Gastrocnemius medialis (tissue), 4 donors: ENCODE results near the gene DHRS3. TPM values are rescaled to one million over a fixed set of nuclear protein-coding genes. Genes with fewer than 3 reads are reported as not detected.

ENCODE experiments used
- ATAC-seq, 2 donors: fragments of 150-250 bp; one replicate each; pipeline ENCODE4 v1.9.1; 2016
- DNase-seq, 2 donors: peaks; one replicate each; pipeline ENCODE4 v3.0.0-alpha.2; 2019
- H3K27ac ChIP-seq, 4 donors: fragments of 200-600 bp; sonication (generic); 1 replicate in 1 of 4; 2 replicates in 3 of 4; pipeline ENCODE4 v1.5.1; 2016 to 2018; ENCODE audit warnings: mild to moderate bottlenecking in 2 of 4, moderate library complexity in 1 of 4
- H3K27me3 ChIP-seq, 3 donors: fragments of 200-600 bp; sonication (generic) in 2 of 3; 1 replicate in 1 of 3; 2 replicates in 2 of 3; pipeline versions ENCODE4 v1.5.1 to v1.6.0; 2016 to 2019; ENCODE audit warnings: mild to moderate bottlenecking in 1 of 3, moderate library complexity in 1 of 3
- H3K36me3 ChIP-seq, 2 donors: fragments of 200-600 bp; sonication (generic) in 1 of 2; one replicate each; pipeline ENCODE4 v1.5.1; 2017 to 2018
- H3K4me1 ChIP-seq, 2 donors: fragments of 200-600 bp; sonication (generic) in 1 of 2; one replicate each; pipeline ENCODE4 v1.5.1; 2016 to 2017; ENCODE audit warnings: mild to moderate bottlenecking in 2 of 2
- H3K4me3 ChIP-seq, 4 donors: fragments of 200-600 bp; sonication (generic) in 3 of 4; 1 replicate in 1 of 4; 2 replicates in 3 of 4; pipeline ENCODE4 v1.5.1; 2016 to 2019; ENCODE audit warnings: mild to moderate bottlenecking in 2 of 4
- H3K9me3 ChIP-seq, 3 donors: fragments of 200-600 bp; sonication (generic) in 2 of 3; 1 replicate in 1 of 3; 2 replicates in 2 of 3; pipeline ENCODE4 v1.5.1; 2016 to 2019
- POLR2A ChIP-seq, 2 donors: fragments of 450-650 bp; IDR thresholded peaks; one replicate each; pipeline ENCODE4 v1.6.1; 2017; ENCODE audit warnings: antibody characterized with exemption in 2 of 2, mild to moderate bottlenecking in 2 of 2, moderate library complexity in 2 of 2
- in situ Hi-C, 4 donors: fragments of 200-750 bp; cut with MboI; loops; one replicate each; pipeline versions ENCODE4 v1.15.0 to v1.8.0; 2017; ENCODE audit warnings: low sequenced_read_pairs in 4 of 4
- intact Hi-C: fragments of 100-400 bp; cut with DNase I; formaldehyde crosslinking; loops from one replicate; pipeline ENCODE4 v1.15.1; 2023; ENCODE audit warnings: low total_unique reads
- total RNA-seq, 4 donors: library from RNA; depleted of rRNA; stranded (reverse); fragments of >200 nt; gene quantifications; one replicate each; pipeline versions ENCODE4 v1.1.0 to v1.2.3, GENCODE V29; 2016
- TF ChIP-seq, protein P1 (sequence below), 5 experiments: fragments of 450-650 bp in 3 of 5; fragments of 200-600 bp in 2 of 5; sonication (generic) in 2 of 5; IDR thresholded peaks in 4 of 5; conservative IDR thresholded peaks in 1 of 5; 1 replicate in 4 of 5; 2 replicates in 1 of 5; pipeline ENCODE4 v1.5.1; 2016 to 2019; ENCODE audit warnings: antibody characterized with exemption in 5 of 5, mild to moderate bottlenecking in 3 of 5, moderate library complexity in 3 of 5

DHRS3 gene
- total RNA-seq, 4 donors from 2014 or later, result 28.5 to 108 (median 67.0) TPM

DNA sequence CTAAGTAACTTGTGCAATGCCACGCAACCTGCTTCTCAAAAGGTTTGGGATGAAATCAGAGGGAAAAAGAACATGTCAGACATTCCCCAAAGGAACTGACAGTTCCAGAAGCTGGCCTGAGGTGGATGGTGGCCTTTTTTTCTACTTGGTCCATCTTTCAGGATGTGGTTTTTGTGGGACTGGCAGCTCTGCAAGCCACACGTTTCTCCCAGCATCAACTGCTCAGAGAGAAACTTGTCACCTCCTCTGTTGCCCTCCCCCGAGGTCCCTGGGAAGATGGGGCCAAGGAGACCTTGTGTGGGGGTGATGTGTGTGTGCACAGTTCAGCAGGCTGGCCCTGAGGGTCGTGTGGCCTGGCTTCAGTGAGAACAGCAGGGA lies 2.5 kb upstream of the DHRS3 start:
- ATAC-seq (no peak), DNase-seq (no peak)
- peak overlapping the region in 3 of 4 donors; percentile 91 to 97 (median 96) for H3K27ac ChIP-seq
- H3K36me3 ChIP-seq, result no peaks in the 10 kb centered on the region
- H3K9me3 ChIP-seq, result no peaks in the 10 kb centered on the region
- intact Hi-C loops (loop anchor here (5.0 kb wide), 1 partner anchor 343 kb away; no protein-coding TSS in a partner anchor), in situ Hi-C loops (loop anchor here (10.0 kb wide), 2 partner anchors 216 to 306 kb away; no protein-coding TSS in a partner anchor)
- TF ChIP-seq, protein P1, sequence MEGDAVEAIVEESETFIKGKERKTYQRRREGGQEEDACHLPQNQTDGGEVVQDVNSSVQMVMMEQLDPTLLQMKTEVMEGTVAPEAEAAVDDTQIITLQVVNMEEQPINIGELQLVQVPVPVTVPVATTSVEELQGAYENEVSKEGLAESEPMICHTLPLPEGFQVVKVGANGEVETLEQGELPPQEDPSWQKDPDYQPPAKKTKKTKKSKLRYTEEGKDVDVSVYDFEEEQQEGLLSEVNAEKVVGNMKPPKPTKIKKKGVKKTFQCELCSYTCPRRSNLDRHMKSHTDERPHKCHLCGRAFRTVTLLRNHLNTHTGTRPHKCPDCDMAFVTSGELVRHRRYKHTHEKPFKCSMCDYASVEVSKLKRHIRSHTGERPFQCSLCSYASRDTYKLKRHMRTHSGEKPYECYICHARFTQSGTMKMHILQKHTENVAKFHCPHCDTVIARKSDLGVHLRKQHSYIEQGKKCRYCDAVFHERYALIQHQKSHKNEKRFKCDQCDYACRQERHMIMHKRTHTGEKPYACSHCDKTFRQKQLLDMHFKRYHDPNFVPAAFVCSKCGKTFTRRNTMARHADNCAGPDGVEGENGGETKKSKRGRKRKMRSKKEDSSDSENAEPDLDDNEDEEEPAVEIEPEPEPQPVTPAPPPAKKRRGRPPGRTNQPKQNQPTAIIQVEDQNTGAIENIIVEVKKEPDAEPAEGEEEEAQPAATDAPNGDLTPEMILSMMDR (IDR thresholded peaks at IDR 0.05 in 4 of 5, conservative IDR thresholded peaks at IDR 0.05 in 1 of 5), result no peak
- no peak for TF ChIP-seq POLR2A (IDR thresholded peaks at IDR 0.05)
- H3K4me3 ChIP-seq, result no peak overlapping the region
- peaks cover 28 to 36% of the 10 kb centered on the region in 2 donors for H3K4me1 ChIP-seq
- no peaks in the 10 kb centered on the region for H3K27me3 ChIP-seq

DNA sequence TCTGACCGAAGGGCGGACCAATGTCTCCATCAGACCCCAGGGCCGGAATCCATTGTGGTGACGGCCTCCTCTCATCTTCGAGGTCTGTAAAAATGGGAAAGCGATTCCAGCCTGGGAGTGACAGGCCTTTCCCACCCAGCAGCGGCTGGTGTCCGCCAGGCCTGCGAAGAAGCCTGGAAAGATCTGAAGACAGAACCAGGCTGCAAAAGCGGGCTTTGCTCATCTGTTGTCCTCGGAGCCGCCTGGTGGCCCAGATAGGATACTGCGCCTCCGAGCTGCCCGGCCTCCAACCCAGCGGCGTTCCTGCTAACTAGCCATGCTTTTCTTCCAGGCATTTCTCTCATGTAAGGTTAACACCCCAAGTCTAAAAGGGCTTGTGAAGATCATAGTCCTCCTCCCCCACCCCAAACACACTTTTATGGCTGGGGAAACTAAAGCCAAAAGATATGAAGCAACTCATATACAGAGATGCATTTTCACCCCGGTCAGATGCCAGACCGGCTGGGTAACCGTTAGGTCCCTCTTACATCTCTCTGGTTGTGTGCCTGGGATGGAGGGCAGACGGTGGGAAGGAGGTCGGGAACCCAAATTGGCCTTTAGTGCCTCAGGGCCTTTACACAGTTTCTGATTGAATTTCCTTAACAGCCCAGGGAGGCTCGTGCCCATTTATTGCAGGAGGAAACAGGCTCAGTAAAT lies 1.9 kb upstream of the DHRS3 start:
- no peaks in the 10 kb centered on the region for H3K36me3 ChIP-seq
- no peak for TF ChIP-seq POLR2A (IDR thresholded peaks at IDR 0.05)
- TF ChIP-seq, protein P1 (IDR thresholded peaks at IDR 0.05 in 4 of 5, conservative IDR thresholded peaks at IDR 0.05 in 1 of 5), result peak; percentile 95 to 98 (median 97)
- H3K4me1 ChIP-seq, result peaks cover 33 to 42% of the 10 kb centered on the region in 2 donors
- intact Hi-C loops, result loop anchor here (1.0 to 5.0 kb wide), 9 partner anchors 19 to 388 kb away; partner anchors contain the start of gene VPS13D
- H3K27ac ChIP-seq, result peak overlapping the region; percentile 87 to 97 (median 94)
- ATAC-seq, result peak; percentile 27 to 28
- no peaks in the 10 kb centered on the region for H3K27me3 ChIP-seq
- H3K9me3 ChIP-seq, result no peaks in the 10 kb centered on the region
- in situ Hi-C loops, result loop anchor here (5.0 to 10.0 kb wide), 3 partner anchors 213 to 305 kb away; no protein-coding TSS in a partner anchor
- peak; percentile 82 to 86 for DNase-seq
- H3K4me3 ChIP-seq, result peak overlapping the region; percentile 72 to 90 (median 86)

DNA sequence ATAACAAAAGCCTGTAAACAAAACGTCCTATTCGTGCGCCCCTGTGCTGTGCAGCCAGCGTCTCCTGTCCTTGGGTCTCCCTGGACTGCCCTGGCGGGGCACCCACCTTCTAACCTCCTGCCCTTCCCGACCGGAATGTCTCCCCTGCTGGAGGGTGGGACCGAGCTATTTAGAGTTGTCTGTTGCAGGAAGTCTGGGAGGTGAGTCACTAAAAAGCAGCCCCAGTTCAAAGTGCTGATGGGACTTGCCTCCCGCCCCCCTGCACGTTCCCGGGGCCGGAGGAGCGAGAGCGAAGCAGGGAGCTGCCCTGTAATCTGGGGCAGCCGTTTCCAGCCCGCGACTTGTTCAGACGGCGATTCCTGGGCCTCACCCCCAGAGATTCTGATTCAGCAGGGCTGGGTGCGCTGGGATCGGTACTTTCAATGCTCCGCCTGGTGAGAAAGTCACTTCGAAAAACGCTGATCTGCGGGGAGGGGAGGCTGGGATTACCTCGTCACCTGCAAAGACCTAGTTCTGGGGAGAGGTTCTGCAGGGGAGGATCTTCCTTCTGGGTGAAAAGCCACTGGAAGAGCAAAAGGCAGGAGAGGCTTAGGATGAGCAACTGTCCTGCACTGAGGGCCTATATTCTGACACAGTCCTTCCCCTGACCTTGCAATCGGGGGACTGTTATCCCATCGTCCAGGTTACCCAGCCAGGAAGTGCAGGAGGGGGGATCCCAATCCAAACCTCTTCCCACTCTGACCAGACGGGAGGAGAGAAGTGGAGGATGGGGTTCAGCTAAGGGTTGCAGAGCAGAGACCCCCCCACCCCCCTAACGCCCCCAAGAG lies 1.2 kb upstream of the DHRS3 start:
- no peaks in the 10 kb centered on the region for H3K27me3 ChIP-seq
- peak overlapping the region; percentile 87 to 97 (median 94) for H3K27ac ChIP-seq
- H3K4me3 ChIP-seq, result peak overlapping the region; percentile 72 to 90 (median 86)
- ATAC-seq (peak; percentile 21 to 40), DNase-seq (peak; percentile 74 to 86)
- H3K36me3 ChIP-seq, result no peaks in the 10 kb centered on the region
- peak in 1 of 2 donors; percentile 56 for TF ChIP-seq POLR2A (IDR thresholded peaks at IDR 0.05)
- TF ChIP-seq, protein P1 (IDR thresholded peaks at IDR 0.05 in 4 of 5, conservative IDR thresholded peaks at IDR 0.05 in 1 of 5), result no peak
- peaks cover 41 to 48% of the 10 kb centered on the region in 2 donors for H3K4me1 ChIP-seq
- H3K9me3 ChIP-seq, result no peaks in the 10 kb centered on the region
- intact Hi-C loops, result loop anchor here (1.0 to 5.0 kb wide), 8 partner anchors 18 to 387 kb away; partner anchors contain the start of gene VPS13D
- in situ Hi-C loops, result loop anchor here in 2 of 4 donors (5.0 kb wide), 1 partner anchor 212 kb away; no protein-coding TSS in a partner anchor

DNA sequence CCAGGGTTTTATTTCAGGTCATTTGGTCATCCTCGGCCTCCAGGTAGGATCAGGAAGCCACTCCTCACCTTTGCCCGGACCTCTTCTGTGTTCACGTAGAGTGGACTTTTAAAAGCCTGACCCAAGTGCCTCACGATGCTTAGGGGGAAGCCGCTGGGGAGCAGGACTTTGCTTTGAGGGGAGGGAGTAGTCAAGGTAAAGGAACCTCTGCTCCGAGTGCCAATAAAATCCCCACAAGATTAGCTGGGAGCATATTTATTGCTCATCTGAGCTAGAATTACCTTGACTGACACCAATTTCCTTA lies 603 bp upstream of the DHRS3 start:
- no peaks in the 10 kb centered on the region for H3K36me3 ChIP-seq
- DNase-seq (no peak), ATAC-seq (peak in 1 of 2 donors; percentile 0)
- H3K4me3 ChIP-seq, result peak overlapping the region; percentile 72 to 90 (median 86)
- no peaks in the 10 kb centered on the region for H3K9me3 ChIP-seq
- H3K27me3 ChIP-seq, result no peaks in the 10 kb centered on the region
- peaks cover 46 to 53% of the 10 kb centered on the region in 2 donors for H3K4me1 ChIP-seq
- in situ Hi-C loops, result loop anchor here in 2 of 4 donors (5.0 kb wide), 1 partner anchor 211 kb away; no protein-coding TSS in a partner anchor
- intact Hi-C loops, result loop anchor here (2.0 to 5.0 kb wide), 4 partner anchors 40 to 386 kb away; partner anchors contain the start of gene VPS13D
- TF ChIP-seq, protein P1 (IDR thresholded peaks at IDR 0.05 in 4 of 5, conservative IDR thresholded peaks at IDR 0.05 in 1 of 5), result no peak
- TF ChIP-seq POLR2A (IDR thresholded peaks at IDR 0.05), result no peak
- peak overlapping the region; percentile 87 to 97 (median 94) for H3K27ac ChIP-seq
